ENCODE data around the gene PDAP1. TPM values are rescaled to one million over a fixed set of nuclear protein-coding genes. Genes with fewer than 3 reads are reported as not detected.

PDAP1 gene
- total and polyA plus RNA-seq, 9 donors, result 31.1 to 155 (median 83.9) TPM

- Histone ChIP-seq H3K4me1 (ENCODE audit: insufficient read depth) (peaks cover 6% of the 10 kb centered on the region), H3K36me3 (no peaks in the 10 kb centered on the region), H3K4me3 (peak within 1 kb of the TSS; percentile 72), H3K27ac (peak within 1 kb of the TSS; percentile 30 to 56), H3K27me3 (no peaks in the 10 kb centered on the region), H3K9me3 (no peaks in the 10 kb centered on the region)
- peak; percentile 67 to 80 (median 69) for DNase-seq
- 1 to 4% (median 2%) methylated on average over 27 to 95 of the region's 95 CpGs for WGBS, 3 donors
- TF ChIP-seq EP300 (IDR thresholded peaks at IDR 0.05) (no peak), POLR2A (IDR thresholded peaks at IDR 0.05) (no peak)
- TF ChIP-seq, protein P1, sequence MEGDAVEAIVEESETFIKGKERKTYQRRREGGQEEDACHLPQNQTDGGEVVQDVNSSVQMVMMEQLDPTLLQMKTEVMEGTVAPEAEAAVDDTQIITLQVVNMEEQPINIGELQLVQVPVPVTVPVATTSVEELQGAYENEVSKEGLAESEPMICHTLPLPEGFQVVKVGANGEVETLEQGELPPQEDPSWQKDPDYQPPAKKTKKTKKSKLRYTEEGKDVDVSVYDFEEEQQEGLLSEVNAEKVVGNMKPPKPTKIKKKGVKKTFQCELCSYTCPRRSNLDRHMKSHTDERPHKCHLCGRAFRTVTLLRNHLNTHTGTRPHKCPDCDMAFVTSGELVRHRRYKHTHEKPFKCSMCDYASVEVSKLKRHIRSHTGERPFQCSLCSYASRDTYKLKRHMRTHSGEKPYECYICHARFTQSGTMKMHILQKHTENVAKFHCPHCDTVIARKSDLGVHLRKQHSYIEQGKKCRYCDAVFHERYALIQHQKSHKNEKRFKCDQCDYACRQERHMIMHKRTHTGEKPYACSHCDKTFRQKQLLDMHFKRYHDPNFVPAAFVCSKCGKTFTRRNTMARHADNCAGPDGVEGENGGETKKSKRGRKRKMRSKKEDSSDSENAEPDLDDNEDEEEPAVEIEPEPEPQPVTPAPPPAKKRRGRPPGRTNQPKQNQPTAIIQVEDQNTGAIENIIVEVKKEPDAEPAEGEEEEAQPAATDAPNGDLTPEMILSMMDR (IDR thresholded peaks at IDR 0.05), result no peak
- intact Hi-C loops (cut with DNase I), result no loop called here
Measured at GRCh38 chr7:99374111-99375064, 34.0 kb downstream of the PDAP1 start, which contains the start of gene ARPC1B. ARPC1B (plus strand) TSS chr7:99374730; CDS start chr7:99385715, 10,985 bp downstream.

- no peak for TF ChIP-seq EP300 (IDR thresholded peaks at IDR 0.05)
- TF ChIP-seq POLR2A (IDR thresholded peaks at IDR 0.05), result no peak
- TF ChIP-seq, protein P1 (IDR thresholded peaks at IDR 0.05), result no peak
- Histone ChIP-seq H3K27ac (peak overlapping the region in 1 of 2 donors; percentile 56), H3K9me3 (no peaks in the 10 kb centered on the region), H3K4me1 (ENCODE audit: insufficient read depth) (peaks cover 5% of the 10 kb centered on the region), H3K27me3 (no peaks in the 10 kb centered on the region), H3K36me3 (no peaks in the 10 kb centered on the region), H3K4me3 (no peak overlapping the region)
- intact Hi-C loops (cut with DNase I), result no loop called here
- DNase-seq, result no peak
- WGBS, 3 donors, result 85 to 89% (median 88%) methylated on average over 41 of the region's 41 CpGs
Measured at GRCh38 chr7:99373091-99374066, 35.0 kb downstream of the PDAP1 start.

DNA sequence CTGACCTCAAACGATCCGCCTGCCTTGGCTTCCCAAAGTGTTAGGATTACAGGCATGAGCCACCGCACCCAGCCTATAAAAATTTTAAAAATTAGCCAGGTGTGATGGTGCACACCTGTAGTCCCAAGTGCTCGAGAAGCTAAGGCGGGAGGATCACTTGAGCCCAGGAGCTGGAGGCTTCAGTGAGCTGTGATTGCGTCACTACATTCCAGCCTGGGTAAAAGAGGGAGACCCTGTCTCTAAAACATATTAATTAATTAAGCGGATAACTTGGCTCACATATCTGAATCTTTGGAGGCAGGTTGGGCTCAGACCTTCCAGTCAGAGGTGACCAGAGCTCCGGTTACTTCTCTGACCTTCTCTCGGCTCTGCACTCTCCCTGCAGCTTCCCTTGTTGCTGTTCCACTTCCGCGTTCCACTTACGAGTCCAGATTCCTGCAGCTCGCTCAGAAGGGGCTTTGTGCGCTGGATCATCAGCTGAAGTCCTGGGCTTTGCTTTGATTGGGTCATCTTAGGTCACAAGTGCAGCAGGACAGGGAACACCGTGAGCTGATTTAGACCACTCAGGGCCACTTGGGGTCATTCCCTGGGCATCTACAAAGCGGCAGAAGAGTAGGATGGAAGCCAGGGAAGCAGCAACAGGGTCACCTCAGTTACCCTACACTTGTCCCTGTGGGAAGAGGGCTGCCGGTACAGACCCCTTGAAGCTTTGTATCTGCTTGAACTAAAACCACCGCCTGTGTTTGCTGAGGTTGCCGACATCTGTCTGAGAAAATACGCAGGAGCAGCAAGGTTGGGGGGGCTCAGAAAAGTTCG, 35.9 kb downstream of the PDAP1 start:
- intact Hi-C loops (cut with DNase I), result no loop called here
- Histone ChIP-seq H3K27ac (peak overlapping the region in 1 of 2 donors; percentile 16), H3K36me3 (no peaks in the 10 kb centered on the region), H3K27me3 (no peaks in the 10 kb centered on the region), H3K9me3 (no peaks in the 10 kb centered on the region), H3K4me3 (peak overlapping the region; percentile 13), H3K4me1 (ENCODE audit: insufficient read depth) (peaks cover 5% of the 10 kb centered on the region)
- peak in 2 of 5 donors; percentile 42 to 63 for DNase-seq
- whole genome bisulfite sequencing, 3 donors, result 30 to 45% (median 37%) methylated on average over 21 of the region's 21 CpGs
- TF ChIP-seq EP300 (IDR thresholded peaks at IDR 0.05) (no peak), POLR2A (IDR thresholded peaks at IDR 0.05) (no peak)
- TF ChIP-seq, protein P1 (IDR thresholded peaks at IDR 0.05), result no peak
